ENCODE data around the gene KRTAP21-2.

The KRTAP21-2 gene

GRCh38 chr21:30710499-30710898, 36.6 kb downstream of the KRTAP21-2 start:
- peaks cover 2% of the 10 kb centered on the region for H3K36me3 Mint-ChIP-seq
- peaks cover 30% of the 10 kb centered on the region for H3K4me1 Mint-ChIP-seq
- H3K27me3 Mint-ChIP-seq, result peaks cover 2% of the 10 kb centered on the region
- peak overlapping the region; percentile 26 for H3K4me3 Mint-ChIP-seq
- peak overlapping the region; percentile 100 for H3K27ac Mint-ChIP-seq
- peaks cover 24% of the 10 kb centered on the region for H3K9me3 Mint-ChIP-seq

- peaks cover 2% of the 10 kb centered on the region for H3K36me3 Mint-ChIP-seq
- peaks cover 2% of the 10 kb centered on the region for H3K27me3 Mint-ChIP-seq
- no peak overlapping the region for H3K4me3 Mint-ChIP-seq
- peaks cover 24% of the 10 kb centered on the region for H3K4me1 Mint-ChIP-seq
- H3K27ac Mint-ChIP-seq, result peak overlapping the region; percentile 55
- H3K9me3 Mint-ChIP-seq, result peaks cover 15% of the 10 kb centered on the region
These were observed 39.6 kb downstream of the KRTAP21-2 start for GRCh38 chr21:30707409-30707808.

Data from activated naive CD4-positive, alpha-beta T cell treated with anti-CD3 and anti-CD28 coated beads, Interleukin-2, amount 50 U/mL, for 24 hours (primary cell).